NCI-H2029 (cell line): ENCODE measurements around the gene FAM162A.
"Not testable (repeated sequence)": the region's sequence is repeated elsewhere in the genome, so short reads cannot be mapped to it uniquely, and the experiment has no call there.

ENCODE experiments used
- DNase-seq: peaks from one replicate; lab custom pipeline; 2025; lab: John Stamatoyannopoulos, UW

The FAM162A gene, protein sequence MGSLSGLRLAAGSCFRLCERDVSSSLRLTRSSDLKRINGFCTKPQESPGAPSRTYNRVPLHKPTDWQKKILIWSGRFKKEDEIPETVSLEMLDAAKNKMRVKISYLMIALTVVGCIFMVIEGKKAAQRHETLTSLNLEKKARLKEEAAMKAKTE

DNA sequence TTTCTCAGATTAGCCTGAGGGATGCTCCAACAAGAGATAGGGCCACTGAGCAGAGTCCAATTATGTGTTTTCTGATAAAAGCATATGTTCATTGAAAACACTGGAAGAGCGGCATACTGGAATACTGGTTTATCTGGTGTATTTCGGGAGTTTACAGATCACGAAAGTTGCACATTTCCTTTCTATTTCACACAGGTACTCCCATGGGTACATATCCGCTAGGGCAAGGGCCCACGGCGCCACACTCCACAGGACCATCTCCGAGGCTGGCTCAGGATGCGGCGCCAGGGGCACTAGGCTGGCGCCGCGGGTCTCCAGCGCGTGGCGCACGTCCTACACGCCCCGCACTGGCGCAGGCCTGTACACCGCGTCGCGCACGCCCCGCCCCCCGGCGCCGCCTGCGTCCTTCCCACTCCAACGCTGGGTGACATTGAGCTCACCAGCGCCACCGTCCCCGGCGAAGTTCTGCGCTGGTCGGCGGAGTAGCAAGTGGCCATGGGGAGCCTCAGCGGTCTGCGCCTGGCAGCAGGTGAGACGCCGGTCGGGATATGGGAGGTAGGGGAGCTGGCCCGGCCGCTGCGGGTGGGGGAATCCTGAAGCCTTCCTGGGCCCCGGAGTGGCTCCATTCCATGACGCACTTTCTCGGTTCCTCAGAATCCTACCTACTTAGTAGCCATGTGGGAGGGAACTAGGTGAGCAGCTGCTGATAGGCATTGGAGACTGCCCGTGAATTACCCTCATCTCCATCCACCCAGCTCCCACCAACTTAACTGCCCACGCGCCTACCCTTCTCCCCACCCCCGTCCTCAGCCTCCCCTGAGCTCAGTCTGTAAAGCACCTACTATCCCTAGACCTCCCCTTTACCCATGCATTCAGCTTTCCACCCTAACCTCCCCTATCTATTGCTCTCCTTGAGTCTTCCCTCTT is at the start of gene FAM162A:
TSS of gene FAM162A (plus strand) at position 412 of the 927 bp plus-strand sequence. CDS start at position 496, 84 bp downstream.
- DNase-seq, result peak; percentile 93

DNA sequence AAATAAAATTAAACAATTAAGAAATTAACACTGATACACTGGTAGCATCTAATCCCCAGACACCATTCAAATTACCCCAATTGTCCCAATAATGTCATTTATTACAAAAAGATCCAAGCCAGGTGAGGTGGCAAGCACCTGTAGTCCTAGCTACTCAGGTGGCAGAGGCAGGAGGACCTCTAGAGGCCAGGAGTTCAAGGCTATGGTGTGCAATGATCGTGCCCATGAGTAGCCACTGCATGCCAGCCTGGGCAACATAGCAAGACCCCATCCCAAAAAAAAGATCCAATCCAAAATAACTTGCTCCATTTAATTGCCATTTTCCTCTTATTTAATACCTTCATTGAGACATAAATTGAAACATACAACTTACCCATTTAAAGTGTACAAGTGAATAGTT is 41.2 kb upstream of the FAM162A start:
- DNase-seq, result no peak

DNA sequence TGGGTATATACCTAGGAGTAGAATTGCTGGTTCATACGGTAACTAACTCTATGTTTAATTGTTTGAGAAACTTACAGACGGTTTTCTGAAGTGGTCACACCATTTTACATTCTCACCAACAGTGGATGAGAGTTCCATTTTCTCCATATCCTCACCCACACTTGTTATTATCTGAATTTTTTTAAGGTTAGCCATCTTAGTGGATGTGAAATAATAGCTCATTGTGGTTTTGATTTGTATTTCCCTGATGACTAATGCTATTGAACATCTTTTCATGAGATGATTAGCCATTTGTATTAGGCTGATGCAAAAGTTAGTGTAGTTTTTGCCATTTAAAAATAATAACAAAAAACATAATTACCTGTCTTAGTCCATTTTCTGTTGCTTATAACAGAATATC is 40.3 kb upstream of the FAM162A start:
- no peak for DNase-seq

DNA sequence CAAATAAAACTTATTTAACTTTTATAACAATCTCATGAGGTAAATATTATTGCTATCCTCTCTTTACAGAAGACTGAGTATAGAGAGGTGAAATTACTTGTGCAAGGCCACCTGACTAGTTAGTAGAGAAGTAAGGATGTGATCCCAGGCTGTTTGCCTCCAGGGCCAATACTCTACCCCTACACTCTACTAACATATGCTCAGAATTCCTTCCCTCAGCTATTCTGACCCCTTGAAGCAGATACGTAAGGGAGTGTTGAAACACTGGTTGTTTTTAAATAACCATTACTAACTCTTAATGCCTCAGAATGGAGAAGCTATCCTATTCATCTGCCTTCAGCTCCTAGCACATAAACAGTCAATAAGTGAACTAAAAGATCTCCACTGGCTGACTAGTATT is 34.8 kb upstream of the FAM162A start:
- no peak for DNase-seq

DNA sequence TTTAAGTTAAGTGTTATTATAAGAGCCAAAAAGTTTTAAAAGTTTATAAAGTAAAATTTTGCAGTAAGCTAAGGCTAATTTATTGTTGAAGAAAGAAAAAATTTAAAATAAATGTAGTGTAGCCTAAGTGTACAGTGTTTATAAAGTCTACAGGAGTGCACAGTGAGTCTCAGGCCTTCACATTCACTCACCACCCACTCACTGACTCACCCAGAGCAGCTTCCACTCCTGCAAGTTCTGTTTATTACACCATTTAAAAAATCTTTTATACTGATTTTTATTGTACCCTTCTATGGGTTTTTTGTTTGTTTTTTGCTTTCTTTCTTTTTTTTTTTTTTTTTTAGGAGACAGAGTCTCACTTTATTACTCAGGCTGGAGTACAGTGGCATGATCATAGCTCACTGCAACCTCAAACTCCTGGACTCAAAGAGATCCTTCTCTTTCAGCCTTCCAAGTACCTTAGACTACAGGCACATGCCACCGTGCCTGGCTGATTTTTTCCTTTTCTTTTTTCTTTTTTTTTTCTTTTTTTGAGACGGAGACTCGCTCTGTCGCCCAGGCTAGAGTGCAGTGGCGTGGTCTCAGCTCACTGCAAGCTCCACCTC is 33.1 kb upstream of the FAM162A start:
- DNase-seq, result no peak

DNA sequence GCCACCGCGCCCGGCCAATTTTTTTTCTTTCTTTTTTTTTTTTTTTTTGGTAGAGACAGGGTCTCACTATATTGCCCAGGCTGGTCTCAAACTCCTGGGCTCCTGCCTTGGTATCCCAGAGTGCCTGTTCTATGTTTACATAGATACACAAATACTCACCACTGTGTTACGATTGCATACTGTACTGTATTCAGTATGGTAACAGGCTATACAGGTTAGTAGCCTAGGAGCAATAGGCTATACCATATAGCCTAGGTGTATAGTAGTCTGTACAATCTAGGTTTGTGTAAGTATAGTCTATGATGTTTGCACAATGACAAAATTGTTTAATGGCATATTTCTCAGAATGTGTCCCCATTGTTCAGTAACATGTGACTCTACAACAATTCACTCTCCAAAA is 32.4 kb upstream of the FAM162A start:
- no peak for DNase-seq

DNA sequence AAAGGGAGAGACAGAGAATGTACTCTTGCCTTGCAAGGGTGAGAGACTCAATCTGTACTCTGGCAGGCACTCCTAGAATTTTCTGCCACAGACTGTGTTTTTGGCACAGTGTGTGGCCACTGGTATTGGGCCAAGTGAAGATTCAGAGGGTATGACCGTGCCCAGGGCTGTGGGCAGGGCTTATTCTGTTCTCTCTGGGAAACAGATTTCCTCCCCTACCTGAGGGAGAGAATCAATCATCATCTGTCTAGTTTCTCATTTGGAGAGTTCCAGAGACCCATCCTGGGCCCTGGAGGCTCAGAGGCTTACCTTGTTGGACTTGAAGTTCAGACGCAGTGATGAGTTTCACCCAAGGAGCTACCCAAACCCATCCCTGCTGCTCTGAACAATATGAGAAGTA is 30.8 kb upstream of the FAM162A start:
- DNase-seq, result no peak

DNA sequence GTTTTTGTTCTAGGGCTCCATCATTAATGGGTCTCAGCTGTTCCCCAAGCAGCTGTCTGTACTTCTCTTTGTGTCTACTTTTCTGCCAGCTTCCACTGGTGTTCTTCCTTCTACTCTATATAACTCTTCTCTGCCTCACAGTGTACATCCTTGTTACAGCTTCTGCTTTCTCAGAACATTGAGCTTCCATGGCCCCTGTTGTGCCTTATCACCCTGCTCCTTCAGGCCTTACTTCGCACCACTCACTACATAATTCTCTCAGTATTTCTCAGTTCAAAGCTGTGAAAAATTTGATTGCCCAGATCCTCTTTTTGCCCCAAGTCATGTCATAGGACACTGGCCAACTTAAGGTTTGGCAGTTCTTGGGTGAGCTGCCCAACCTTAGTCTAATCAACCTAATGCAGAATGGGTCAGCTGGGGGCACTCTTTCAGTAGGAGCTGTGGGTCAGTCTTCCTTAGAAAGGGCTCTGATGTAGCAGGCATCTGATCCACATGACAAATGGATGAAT is 30.0 kb upstream of the FAM162A start:
- DNase-seq, result no peak

DNA sequence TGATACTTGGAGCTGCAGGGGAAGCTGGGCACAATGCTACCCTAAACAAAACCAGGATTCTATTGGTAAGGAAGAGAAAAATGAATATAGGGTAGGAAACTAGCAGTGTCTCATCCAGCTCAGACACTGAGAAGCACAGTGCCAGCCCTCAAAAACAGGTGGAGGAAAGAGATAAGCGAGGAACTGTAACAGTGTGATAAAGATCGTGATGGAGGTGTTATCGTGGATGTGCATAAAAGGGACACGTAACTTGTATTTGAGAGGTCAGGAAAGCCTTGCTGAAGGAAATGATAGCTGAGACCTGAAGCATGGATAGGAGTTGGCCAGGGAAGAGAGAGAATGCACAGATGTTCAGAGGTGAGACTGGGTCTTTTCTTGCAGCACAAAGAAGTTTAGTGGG is 28.4 kb upstream of the FAM162A start:
- DNase-seq, result no peak

DNA sequence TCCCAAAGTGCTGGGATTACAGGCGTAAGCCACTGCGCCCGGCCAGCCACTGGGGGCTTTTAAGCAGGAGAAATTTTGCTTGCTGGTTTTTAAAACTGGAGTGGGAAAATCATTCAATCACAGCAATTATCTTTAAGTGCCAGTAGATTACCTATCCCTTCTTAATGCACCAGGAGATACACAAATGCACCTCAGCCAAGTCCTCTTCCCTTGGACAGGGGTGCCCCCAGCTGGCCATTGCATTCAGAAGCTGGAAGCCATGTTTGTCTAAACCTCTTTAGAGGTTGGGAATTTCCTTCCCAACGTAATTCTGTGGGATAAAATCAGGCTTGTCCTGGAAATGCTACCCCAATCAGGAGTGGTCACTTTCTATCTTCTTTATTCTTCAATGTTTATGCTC is 27.6 kb upstream of the FAM162A start:
- DNase-seq, result no peak

DNA sequence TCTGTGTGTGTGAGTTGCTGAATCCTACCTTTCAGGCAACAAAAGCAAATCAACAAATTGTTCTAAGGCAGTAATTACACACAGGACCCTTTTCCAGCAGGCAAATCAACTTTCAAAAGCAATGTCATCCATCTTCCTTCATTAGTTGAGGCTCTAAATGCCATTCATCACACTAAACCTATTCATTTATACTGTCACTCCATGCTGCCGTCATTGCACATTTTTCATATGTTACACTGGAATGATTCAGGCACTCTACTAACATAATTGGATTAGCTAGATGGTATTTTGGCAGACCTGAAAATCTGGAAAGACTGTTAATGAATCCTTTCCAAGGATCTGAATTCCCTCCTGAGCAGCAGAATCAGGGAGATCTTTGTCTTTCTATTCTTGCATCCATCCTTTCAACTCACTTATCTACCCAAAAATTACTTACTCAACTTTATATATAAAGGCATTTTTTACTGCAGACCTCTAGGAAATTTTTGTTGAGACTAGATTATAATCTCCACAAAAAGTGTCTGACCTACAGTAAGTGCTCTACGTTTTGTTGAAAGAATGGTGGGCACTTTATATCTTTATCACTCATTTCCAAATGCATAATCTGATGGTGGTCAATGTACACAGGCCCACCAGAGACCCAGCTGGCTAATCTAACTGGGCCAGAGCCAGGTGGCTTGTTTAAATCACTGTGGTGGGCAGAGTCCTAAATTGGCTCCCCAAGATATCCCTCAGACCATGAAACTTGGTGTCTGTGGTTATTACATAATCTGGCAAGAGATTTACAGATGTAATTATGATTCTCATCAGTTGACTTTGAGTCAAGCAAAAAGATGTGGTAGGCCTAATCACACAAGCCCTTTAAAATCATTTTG is 25.9 kb upstream of the FAM162A start:
- DNase-seq, result no peak

DNA sequence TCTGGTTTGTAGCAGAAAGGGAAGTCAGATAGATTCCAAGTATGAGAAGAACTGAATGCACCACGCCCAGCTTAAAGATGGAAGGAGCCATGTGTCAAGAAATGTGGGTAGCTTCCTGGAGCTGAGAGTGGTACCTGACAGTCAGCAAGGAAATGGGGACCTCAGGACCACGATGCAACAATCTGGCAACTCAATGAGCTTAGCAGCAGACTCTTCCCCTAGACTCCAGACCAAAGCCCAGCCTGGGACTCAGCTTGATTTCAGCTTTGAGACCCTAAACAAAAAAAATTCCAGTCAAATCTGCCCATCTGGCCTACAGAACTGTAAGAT is 25.3 kb upstream of the FAM162A start:
- DNase-seq, result no peak

DNA sequence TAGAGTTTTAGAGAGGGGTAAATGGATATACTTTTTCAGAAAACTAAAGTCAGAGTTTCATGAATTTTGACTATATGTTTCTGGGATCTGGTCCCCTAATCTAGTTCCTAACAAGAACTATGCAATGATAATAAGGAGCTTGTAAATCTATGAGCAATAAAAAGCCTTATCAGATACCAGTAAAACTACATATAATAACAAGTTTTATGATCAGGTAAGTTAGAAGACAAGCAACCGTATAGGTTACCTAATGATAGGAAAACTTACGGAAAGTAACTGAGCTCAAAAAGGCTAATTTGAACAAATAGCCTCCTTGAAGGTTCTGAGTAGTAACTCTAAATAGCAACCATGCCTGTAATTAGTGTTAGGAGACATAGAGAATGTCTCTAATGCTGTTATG is 22.0 kb upstream of the FAM162A start:
- no peak for DNase-seq

DNA sequence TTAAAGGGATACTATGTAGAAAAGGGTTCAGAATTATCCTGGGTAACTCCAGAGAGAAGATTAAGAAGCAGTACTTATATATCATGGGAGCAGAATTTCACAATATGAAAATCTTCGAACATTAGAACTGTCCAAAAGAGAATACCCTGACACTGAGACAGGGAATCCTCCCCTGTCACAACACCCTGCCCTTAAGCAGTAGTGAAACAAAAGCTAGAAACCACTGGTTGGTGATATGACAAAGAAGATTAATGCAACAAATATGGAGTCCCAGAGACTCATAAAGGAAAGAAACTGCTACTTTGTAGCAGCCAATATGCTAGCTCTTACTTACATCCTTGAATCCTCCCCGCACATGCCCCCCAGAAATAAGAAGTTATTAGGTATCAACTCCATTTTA is 19.5 kb upstream of the FAM162A start:
- no peak for DNase-seq

DNA sequence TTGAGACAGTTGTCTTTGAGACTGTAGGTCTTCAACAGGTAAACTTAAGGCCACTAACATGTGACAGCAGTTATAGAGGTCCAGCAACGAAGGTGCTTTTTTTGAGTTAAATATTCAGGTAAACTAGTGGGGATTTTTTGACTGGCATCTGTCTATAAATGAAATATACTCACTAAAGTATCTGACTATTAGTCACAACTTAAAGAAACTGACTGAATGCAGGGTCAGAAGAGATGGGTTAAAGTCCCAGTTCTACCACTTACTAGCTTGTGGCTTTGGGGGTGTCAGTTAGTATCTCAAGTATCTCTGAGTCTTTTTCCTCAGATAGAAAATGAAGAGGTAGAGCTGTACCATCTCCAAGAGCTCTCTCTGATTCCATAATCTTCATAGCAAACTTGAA is 18.9 kb upstream of the FAM162A start:
- no peak for DNase-seq

DNA sequence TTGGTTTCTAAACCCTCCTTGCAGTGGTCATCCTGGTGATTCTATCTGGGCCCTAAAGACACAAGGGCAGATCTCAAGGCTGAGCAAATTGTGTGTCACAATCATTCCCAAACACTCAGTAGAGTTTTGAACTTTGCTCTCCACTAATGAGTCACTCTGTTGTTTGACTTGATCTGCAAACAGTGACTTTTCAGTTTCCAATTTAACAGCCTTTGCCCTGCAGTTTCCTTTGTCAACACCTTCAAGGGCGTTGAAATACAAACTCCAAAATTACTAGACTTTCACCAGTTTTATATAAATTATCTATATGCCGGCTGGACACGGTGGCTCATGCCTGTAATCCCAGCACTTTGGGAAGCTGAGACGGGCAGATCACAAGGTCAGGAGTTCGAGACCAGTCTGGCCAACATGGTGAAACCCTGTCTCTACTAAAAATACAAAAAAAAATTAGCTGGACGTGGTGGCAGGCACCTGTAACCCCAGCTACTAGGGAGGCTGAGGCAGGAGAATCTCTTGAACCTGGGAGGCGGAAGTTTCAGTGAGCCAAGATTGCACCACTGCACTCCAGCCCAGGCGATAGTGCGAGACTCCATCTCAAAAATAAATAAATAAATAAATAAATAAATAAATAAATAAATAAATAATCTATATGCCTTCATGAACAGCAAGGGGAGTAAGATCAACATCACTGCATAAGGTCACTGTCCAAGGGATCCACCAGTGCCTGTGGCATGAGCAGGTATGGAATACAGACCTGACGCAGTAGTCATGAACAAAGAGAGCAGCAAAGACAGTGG is 18.2 kb upstream of the FAM162A start:
- DNase-seq, result not testable (repeated sequence)

DNA sequence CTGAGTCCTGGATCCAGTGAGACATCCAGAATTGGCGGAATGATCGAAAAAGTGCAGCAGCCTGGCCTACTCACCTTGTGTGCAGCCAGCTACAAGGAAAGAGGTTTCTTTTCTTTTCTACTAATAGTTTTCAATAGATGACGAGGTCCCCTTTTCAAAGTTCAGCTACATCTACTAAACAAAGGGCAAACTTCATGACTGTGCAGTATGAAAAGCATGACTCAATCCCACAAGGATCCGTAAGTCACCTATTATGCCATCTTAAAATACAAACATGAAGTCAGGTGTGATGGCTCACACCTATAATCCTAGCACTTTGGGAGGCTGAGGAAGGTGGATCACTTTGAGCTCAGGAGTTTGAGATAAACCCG is 17.6 kb upstream of the FAM162A start:
- DNase-seq, result no peak

DNA sequence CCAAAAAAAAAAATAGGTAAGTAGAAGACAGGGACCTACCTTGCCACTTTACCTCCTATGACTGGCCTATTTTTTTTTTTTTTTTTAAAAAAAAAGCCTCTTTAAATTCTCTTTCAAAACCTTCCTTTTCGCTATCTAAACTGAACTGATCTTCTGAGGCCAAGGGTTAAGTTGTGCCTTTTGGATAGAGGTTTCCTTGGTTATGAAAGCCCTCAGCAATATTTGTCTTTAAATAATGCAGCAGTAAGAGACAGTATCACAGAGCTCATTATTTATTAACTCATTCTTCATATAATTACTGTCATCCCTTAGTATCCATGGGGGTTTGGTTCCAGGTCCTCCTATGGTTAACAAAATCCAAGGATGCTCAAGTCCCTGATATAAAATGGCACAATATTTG is 9.9 kb upstream of the FAM162A start:
- DNase-seq, result no peak

DNA sequence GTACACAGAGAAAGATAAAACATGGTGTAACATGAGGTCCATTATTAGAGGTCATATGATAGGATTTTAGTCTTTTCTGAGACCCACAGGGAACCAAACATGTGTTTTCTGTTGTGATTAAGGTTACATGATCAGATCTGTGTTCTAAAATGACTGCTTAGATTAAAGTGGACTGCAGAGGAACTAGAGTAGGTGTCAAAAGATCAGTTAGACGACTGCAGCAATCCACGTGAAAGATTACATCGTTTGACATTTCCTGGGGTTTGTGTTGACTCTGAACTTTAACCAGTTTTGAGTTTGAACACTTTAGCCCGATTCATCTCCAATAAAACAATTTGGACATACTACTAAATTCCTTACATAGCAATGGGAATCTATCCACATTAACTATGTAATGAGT is 6.0 kb upstream of the FAM162A start:
- no peak for DNase-seq

DNA sequence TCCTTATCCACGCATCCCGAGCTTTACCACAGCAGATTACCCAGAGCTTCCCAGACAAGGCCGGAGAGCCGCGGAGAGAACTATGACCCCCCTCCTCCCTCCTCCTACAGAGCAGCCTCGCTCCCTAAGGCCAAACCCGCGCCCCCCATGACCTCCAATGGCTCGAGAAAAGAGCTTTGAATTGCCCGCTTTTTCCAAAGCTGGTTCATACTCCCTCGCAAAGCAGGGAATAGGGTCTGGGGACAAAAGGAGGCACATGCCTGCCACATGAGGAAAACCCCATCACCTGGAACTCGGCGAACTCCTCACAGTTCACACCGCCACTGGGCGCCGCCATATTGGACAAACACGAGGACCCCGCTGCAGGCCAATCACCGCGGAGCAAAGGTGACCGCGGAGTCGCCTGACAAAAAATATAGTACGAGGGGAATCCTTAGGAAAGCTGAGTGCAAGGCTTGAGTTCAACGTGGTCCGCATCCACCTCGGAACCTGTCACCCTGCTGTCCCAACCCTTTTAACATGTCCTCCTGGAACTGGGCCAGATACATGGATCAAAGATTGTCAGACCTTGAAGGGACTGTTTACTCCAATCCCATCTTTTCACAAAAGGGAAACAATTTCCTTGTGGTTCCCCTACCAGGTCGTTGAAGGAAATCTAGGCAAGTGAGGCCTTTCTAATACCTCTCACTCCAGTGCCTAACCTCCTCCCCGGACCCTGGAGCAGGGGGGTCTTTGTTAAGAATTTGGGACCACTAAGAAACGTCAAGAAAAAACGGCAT is 905 bp upstream of the FAM162A start, which contains the start of gene MIX23:
TSS of gene MIX23 (minus strand) at position 344 of the 779 bp plus-strand sequence. CDS start at position 337, 7 bp downstream.
- peak; percentile 83 for DNase-seq
